HG03575 (cell line): ENCODE results near the gene ATP6V1C2.

Source experiments
- ATAC-seq: cut with Tn5 transposase; IDR thresholded peaks from one replicate; pipeline ENCODE4 v1.9.1; 2021; ENCODE audit not compliant: unreplicated experiment, insufficient number of reproducible peaks, low FRiP score; ENCODE audit errors: extremely low read depth

ATP6V1C2 gene

GRCh38 chr2:10722252-10722825 lies 909 bp downstream of the ATP6V1C2 start:
- no peak for ATAC-seq

DNA sequence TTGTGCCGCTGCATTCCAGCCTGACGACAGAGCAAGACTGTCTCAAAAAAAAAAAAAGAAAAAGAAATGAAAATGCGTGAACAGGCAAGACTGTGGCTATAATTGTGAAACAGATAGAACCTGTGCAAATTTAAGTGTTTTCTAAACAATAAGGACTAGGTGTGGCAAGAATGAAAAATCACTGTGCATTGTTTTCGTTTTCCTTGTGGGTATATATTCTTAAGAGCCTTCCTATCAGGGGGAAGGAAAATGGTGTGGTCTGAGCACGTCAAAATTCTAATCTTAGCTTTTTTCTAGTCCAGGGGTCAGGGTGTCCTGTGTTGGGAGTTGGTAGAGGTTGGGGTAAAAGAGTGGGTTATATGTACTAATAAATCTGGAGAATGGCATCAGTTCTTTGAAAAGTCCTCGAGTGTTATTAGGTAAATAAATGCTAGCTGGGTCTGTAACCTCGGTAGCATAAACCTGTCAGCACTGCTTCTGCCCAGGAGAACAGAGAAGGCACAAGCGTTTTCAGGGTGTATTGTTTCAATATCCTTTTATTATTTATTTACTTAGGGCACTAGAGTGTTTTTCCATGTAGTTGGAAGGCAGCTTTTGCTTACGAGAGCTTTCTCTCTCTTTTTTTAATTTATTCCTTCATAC lies 11.6 kb downstream of the ATP6V1C2 start:
- ATAC-seq: no peak

- no peak for ATAC-seq
Measured at GRCh38 chr2:10733566-10733925, 12.1 kb downstream of the ATP6V1C2 start.

DNA sequence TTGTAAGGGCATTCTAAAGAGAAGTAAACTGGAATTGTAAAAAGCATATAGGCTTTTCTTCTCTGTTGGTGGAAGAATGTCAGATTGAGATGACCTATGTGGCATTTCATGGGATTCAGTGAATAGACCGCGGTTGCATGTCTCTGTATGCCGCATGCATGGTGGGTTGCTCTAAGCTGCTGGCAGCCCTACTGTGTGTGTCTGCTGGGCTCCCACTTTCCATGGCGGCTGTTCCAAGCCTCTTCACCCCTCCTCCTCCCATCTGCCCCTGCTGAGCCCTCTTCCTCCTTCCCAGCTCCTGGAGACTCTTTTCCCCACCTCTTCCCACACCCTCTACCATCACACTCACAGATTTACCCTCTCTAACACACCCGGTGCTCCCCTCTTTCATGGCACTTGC lies 12.6 kb downstream of the ATP6V1C2 start:
- no peak for ATAC-seq

DNA sequence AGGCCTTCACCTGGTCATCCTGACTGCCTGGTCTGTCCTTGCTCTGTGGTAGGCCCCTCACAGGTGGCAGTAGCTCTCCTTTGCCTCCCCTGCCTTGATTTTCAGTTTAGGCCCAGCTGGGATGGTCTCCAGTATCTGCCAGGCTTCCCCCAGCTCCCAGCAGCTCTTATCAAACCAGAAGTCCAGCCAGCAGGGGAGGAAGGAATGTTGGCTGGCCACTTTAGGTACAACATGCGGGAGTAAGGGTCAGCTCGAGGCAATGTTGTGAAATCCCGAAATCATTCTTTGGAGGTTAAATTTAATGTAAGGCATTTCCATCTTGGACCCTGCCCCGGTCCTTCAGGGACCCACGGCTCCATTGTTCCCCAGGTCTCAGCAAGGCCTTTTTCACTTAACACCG lies 16.8 kb downstream of the ATP6V1C2 start:
- no peak for ATAC-seq

DNA sequence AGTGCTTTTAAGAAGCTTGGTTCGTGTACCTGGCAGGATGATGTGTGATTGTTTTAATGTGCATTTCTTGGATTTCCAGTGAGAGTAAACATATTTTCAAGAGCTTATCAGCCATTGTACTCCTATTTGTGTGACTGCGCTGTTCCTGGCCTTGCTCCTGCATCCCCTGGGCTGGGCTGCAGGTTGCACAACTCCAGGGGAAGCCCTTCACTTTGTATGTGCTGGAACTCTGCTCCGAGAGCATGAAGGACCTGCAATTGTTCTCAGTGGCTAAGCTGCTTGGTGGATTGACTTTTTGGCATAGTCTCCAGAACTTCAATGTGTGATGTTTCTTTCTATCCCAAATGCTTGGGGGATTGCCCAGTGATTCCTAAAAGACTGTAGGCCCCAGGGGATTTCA lies 18.8 kb downstream of the ATP6V1C2 start:
- no peak for ATAC-seq

DNA sequence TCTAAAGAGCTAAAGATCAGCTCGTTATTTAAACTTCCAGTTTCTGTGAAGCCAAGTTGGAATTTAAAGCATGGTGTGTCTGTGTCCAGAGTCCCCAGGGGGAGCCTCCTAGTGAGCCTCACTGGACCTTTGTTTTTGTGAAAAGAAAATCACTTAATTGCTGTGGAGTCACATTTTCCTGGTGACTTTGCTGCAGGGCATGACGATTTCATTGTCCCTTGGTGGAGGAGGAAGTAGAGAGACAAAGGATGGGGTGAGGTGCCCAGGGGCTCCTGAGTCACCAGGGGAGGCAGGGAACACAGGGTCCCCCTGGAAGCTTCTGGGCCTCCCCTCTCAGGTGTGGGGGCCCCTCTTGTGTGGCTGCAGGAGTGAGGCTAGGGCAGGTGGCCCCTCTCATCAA lies 19.7 kb downstream of the ATP6V1C2 start:
- no peak for ATAC-seq

DNA sequence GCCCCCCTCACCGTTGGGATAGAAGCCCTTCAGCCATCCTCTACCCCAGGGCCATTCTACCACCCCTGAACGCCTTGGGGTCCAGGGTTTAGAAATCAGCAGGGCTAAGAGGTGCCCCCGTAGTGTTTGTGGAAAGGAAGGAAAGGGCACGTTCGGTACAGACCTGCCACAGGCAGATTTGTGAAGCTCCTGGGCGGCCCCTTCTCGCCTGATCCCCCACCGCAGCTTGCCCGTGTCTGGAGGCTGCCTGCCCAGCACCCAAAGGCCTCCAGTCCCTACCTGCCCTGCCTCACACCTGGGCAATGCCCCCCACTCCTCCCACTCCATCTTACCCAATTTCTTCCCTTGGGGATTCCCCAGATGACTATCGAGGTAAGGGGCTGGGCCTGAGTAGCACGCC lies 21.2 kb downstream of the ATP6V1C2 start:
- no peak for ATAC-seq

DNA sequence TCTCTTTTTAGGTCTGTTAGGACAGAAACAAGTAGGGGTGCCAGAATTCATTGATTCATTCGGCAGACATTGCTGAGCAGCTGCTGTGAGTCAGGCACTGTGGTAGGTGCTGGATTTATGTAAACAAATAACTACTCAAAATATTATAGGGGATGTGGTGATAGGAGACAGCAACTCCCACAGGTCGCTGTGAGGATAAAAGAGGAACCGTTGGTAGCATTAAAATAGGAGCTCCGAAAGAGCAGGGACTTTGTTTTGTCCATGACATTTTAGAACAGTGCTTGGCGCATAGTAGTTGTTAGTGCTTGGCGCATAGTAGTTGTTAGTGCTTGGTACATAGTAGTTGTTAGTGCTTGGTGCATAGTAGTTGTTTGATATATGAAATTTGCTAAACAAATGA lies 29.2 kb downstream of the ATP6V1C2 start:
- no peak for ATAC-seq

DNA sequence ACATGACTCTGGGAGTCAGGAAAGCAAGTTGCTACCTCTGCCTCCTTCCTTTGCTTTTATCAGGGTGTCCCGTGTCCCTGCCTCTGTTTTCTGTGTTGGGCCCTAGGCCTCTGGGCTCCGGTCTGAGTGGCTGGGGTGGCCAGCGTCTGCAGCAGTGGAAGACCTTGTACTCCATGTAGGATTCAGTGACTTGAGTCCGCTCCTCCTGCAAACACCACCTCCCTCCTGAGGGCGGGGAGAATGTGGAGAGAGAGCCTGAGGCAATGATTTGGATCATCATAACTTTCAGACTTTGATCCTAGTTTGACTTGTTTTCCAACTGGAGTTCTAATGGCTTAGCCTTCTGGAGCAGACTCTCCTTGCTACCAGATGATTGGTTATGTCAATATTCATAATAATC lies 30.8 kb downstream of the ATP6V1C2 start:
- no peak for ATAC-seq

DNA sequence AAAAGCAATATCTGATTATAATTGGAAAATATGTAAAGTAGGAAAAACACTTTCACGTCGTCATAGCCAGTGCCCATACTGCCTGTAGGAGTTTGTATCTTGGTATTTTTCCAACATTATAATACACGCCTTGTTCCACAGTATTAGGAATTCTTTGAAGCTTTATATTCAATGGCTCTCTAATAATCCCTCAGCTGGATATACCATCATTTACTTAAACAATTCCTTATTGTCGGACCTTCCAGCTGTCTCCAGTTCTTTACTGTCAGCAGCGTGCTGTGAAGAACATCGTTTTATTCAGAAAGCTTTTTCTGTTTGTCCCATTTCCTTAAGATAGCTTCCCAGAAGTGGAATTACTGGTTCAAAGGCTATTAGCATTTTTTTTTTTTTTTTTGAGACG lies 31.7 kb downstream of the ATP6V1C2 start:
- no peak for ATAC-seq

DNA sequence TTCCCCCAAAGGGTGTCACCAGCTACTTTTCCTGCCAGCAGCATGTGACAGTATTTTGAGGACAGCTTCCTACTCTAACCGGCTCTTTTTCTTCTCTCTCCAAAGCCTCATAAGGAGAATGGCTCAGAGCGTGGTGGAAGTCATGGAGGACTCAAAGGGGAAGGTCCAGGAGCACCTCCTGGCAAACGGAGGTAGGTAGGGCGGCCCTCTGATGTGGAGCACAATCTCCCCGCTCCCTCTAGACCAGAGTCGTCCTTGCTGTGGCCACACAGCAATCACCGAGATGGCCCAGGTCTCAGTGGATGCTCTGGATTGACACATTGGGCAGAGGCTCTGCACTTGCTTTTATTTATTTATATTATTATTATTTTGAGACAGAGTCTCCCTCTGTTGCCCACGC lies 32.4 kb downstream of the ATP6V1C2 start:
- no peak for ATAC-seq

DNA sequence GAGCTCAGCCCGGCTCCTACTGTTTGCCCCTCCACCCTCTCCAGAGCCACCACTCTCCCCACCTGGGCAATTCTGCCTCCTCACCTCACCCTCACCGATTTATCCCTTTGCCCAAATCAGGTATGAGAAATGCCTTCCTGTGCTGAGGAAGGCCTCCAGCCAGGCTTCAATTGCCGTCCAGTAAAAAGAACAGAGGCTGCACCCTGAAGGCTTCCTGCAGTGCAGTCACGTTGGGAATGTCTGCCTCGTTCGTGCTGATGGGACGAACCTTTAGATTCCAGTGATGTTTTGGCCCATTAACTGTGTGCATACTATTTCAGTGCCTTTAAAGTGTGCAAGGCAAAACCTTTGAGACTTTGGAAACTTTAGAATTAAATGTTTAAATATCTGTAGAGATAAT lies 34.2 kb downstream of the ATP6V1C2 start:
- ATAC-seq: no peak

DNA sequence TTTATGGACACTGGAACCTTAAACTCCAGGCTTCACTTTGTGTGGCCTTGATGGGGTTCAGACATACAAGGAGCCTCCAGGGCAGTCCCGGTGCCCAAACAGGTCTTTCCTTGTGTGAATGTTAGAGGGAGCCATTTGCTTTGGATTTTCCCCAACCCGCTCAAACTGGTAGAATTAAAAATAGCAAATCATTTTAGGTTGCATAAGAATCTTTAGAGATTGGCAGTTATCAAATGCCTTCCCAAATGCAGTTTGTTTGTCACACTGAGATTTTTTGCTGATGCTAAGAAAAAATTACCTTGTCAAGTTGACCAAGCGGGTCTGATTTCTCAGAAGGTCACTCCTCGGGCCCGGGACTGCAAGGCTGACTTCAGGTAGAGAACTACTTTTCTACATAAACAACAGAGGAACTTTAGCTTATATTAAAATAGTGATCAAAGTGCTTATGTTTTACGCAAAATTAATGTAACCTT lies 36.4 kb downstream of the ATP6V1C2 start:
- ATAC-seq: no peak

DNA sequence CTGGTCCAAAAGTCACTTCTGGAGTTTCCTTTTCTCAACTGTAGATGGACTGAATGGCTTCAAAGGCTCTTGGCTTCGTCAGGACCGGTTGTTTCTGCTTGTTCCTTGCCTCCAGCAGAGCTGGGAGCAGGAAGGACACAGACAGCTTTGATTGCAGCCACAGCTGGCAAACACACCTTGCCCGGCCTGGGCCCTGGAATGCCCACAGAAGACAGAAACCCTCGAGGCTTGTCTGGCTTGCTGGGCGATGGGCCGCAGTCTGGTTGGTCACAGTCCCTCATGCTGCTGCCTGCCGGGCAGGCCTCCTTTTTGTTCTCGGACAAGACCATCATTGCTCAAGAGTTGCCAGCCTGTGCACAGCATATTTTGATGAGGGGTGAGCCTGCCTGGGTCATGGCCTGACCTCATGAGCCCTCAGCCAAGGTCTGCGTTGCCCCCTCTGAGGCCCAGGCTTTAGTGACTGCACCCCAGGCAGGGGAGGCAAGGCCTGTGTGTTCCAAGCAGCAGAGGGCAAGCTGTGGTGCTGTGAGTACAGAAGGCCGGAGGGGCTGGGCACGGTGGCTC lies 37.8 kb downstream of the ATP6V1C2 start:
- ATAC-seq: no peak

DNA sequence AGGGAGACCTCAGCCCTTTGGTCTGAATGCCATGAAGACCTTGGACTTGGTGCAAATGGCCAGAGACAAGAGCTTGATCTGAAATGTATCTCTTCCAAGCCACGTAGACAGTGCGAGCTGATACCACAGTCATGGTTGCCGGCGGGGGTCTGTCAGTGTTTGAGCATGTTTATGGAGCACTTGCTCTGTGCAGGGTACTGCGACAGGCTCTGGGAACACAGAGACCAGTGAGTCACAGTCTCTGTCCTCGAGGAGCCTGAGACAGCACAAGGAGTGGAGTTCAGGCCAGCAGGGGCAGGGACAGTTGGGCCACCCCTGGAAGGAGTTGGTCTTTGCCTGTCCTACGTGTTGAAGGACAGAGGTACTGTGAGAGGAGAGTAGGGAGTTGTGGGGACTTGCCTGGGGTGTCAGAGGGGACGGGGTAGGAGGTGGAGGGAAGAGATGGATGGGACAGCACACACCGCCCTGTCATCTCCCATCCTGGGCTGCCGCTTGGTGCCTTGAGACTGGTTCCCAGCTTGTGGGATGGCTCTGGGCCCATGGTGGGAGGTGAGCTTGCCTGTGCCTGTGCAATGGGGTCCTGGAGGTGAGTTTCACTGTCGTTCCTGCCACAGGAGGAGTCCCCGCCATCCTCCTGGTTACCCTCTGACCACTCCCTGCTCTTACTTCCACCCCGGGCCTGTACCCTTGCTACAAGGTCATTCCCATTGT lies 39.5 kb downstream of the ATP6V1C2 start:
- no peak for ATAC-seq

DNA sequence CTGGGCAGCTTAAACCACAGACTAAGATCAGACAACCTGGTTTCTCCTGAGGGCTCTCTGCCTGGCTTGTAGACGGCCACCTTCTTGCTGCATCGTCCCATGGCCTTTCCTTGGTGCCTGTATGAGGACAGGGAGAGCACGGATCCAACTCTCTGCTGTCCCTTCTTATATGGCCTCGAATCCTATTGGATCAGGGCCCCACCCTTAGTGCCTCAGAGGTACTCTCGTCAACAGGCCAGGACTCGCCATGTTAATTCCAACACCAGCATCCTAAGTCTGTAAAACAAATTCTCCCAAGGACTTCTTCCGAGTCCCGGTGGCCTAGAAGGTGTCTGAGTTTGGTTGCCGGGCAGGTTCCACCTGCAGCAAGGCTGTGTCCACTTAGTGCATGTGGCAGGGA lies 40.2 kb downstream of the ATP6V1C2 start:
- ATAC-seq: no peak

DNA sequence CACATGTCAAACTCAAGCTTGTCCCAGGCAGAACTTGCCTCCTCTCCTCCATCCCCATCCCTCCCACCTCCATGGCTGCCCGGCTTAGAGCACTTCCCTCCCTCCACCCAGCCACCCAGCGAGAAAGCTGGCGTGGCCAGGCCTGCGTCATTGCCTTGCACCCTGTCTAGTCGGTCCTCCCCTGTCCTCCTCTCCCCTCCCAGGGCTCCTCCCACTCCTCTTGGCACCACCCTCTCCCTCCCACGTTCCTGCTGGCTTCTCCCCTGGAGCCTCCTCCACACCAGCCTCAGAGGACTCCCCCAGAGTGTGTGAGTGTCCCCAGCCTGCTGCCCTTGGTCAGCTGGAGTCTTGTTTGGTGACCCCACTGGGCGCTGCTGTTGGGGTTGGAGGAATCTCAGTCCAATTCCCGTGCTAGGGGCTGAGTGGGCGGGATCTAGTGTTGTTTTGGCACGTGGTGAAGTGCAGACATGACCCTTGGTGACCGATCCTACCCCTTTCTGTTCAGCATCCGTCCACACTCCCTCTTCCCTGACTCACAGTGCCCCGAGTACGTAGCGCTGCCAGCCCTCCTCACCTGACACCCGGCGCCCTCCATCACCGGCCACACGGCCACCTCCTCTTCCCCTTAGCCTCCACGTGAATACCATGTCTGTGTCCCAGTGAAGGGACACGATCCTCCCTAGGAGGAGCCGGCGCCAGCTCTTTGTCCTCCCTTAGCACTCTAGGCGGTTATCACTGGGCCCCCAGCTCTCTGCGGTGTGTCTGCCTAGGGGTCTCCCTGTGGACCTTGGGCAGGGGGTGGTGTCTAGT lies 41.4 kb downstream of the ATP6V1C2 start:
- ATAC-seq: no peak

DNA sequence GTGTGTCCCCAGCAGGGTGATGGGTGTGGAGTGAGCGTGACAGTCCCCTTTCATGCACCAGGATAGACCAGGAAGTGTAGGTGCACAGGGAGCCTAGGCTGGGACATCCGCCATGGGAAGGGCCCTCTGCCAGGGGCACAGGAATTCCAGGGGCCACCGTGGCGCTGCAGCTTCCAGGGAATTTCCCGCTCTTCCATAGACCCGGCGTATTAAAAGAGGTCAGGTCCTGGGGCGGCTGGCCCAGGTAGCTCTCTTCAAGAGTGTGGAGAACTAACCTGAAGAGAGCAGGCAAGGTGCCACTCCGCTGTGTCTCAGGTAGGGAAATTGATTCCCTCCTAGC lies 42.0 kb downstream of the ATP6V1C2 start:
- no peak for ATAC-seq
